ENCODE data around the gene MGAT4B. TPM values are rescaled to one million over a fixed set of nuclear protein-coding genes. Genes with fewer than 3 reads are reported as not detected.

MGAT4B gene
- polyA plus RNA-seq, 1 donor (not counting 4 experiments of a cell fraction or from before 2014, with no cell fraction given), result 69.8 TPM

DNA sequence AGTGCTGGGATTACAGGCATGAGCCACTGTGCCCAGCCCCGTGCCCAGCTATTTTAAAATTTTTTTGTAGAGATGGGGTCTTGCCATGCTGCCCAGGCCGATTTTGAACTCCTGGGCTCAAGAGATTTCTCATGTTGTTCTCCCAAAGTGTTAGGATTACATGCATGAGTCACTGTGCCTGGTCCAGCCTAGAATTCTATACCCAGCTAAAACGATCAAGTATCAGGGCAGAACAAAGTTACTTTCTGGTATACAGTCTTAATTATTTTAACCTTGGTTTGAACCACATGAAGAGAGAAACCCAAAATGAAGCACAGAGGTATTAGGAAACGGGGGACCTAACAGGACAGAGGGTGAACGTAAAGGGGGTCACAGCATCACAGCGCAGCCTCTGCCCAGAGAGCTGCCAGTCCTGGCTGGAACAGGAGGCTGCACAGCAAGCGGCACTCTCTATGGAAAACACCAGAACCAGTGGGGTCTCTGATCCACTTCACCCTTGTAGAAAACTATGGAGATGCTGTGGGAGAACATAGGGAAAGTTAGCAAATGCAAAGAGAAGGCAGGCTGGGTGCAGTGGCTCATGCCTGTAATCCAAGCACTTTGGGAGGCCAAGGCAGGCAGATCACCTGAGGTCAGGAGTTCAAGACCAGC, 24.3 kb upstream of the MGAT4B start:
- H3K27me3 ChIP-seq (ENCODE audit: control insufficient read depth, extremely low read depth, insufficient read depth, low read length), result no peaks in the 10 kb centered on the region
- H3K4me3 ChIP-seq (ENCODE audit: control insufficient read depth in 2 of 3, extremely low read depth in 1 of 3, insufficient read depth in 2 of 3, low read depth in 1 of 3, low read length in 3 of 3), result no peak overlapping the region
- H3K9me3 ChIP-seq (ENCODE audit: control insufficient read depth, low read depth, low read length), result no peaks in the 10 kb centered on the region
- H3K36me3 ChIP-seq (ENCODE audit: control insufficient read depth in 2 of 2, extremely low read depth in 1 of 2, insufficient read depth in 2 of 2, low read length in 2 of 2), result peaks cover 33 to 43% of the 10 kb centered on the region in 2 experiments
- H3K27ac ChIP-seq (ENCODE audit: control insufficient read depth, insufficient read depth, low read length), result no peak overlapping the region
- no peak for FAIRE-seq
- no peak overlapping the region for H3K9ac ChIP-seq (ENCODE audit: control insufficient read depth, extremely low read depth, insufficient read depth, low read length)
- no peaks in the 10 kb centered on the region for H3K4me1 ChIP-seq (ENCODE audit: control insufficient read depth, extremely low read depth, insufficient read depth, low read length)
- TF ChIP-seq, protein P1, sequence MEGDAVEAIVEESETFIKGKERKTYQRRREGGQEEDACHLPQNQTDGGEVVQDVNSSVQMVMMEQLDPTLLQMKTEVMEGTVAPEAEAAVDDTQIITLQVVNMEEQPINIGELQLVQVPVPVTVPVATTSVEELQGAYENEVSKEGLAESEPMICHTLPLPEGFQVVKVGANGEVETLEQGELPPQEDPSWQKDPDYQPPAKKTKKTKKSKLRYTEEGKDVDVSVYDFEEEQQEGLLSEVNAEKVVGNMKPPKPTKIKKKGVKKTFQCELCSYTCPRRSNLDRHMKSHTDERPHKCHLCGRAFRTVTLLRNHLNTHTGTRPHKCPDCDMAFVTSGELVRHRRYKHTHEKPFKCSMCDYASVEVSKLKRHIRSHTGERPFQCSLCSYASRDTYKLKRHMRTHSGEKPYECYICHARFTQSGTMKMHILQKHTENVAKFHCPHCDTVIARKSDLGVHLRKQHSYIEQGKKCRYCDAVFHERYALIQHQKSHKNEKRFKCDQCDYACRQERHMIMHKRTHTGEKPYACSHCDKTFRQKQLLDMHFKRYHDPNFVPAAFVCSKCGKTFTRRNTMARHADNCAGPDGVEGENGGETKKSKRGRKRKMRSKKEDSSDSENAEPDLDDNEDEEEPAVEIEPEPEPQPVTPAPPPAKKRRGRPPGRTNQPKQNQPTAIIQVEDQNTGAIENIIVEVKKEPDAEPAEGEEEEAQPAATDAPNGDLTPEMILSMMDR (optimal IDR thresholded peaks at IDR 0.05 in 1 of 3, IDR thresholded peaks at IDR 0.05 in 1 of 3, conservative IDR thresholded peaks at IDR 0.05 in 1 of 3; ENCODE audit: extremely low read depth in 1 of 3, insufficient read depth in 2 of 3, low read length in 3 of 3), result no peak
- no peak for TF ChIP-seq EZH2 (IDR thresholded peaks at IDR 0.05; ENCODE audit: low read length)
- H2AFZ ChIP-seq (ENCODE audit: control insufficient read depth, low read length), result no peak overlapping the region
- no peak for DNase-seq (ENCODE audit: low read depth, low spot score)
- peaks cover 3% of the 10 kb centered on the region for H3K9me1 ChIP-seq (ENCODE audit: control insufficient read depth, extremely low read depth, insufficient read depth, low read length)
- H4K20me1 ChIP-seq (ENCODE audit: control insufficient read depth, extremely low read depth, insufficient read depth, low read length), result no peaks in the 10 kb centered on the region
- no peaks in the 10 kb centered on the region for H3K79me2 ChIP-seq (ENCODE audit: control insufficient read depth, insufficient read depth, low read length)
- no peak overlapping the region for H3K4me2 ChIP-seq (ENCODE audit: control insufficient read depth, extremely low read depth, insufficient read depth, low read depth, low read length)
- dilution Hi-C loops (cut with MboI; ENCODE audit: extremely low pct_ligation_motif_present, low sequenced_read_pairs), result loop anchor here (25.0 kb wide), 1 partner anchor 94 kb away; the partner anchor contains the start of gene MAML1

DNA sequence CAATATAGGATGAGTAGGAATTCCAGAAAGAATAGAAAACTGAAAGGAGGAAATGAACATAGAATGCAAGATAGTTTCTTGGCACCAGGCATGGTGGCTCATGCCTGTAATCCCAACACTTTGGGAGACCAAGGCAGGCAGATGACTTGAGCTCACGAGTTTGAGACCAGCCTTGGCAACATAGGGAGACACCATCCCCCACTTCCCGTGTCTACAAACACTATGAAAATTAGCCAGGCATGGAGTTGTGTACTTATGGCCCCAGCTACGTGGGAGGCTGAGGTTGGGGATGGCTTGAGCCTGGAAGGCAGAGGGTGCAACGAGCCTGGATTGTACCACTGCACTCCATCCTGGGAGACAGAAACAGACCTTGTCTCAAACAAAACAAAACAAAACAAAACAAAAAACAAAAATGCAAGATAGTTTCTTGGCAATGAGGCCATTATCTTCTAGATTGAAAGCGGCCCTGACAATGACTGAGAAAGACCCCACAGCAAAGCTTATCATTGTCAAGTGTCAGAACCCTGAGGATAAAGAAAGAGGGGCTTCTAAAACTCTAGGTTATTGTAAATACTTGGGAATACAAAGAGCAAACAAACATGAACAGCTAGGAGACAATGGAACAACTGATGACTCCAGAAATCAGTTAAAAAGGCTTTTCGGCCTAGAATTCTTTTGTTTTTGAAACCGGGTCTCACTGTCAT, 23.2 kb upstream of the MGAT4B start:
- H2AFZ ChIP-seq (ENCODE audit: control insufficient read depth, low read length), result no peak overlapping the region
- no peaks in the 10 kb centered on the region for H3K9me3 ChIP-seq (ENCODE audit: control insufficient read depth, low read depth, low read length)
- H4K20me1 ChIP-seq (ENCODE audit: control insufficient read depth, extremely low read depth, insufficient read depth, low read length), result no peaks in the 10 kb centered on the region
- peaks cover 3% of the 10 kb centered on the region for H3K9me1 ChIP-seq (ENCODE audit: control insufficient read depth, extremely low read depth, insufficient read depth, low read length)
- no peak for DNase-seq (ENCODE audit: low read depth, low spot score)
- peaks cover 39 to 52% of the 10 kb centered on the region in 2 experiments for H3K36me3 ChIP-seq (ENCODE audit: control insufficient read depth in 2 of 2, extremely low read depth in 1 of 2, insufficient read depth in 2 of 2, low read length in 2 of 2)
- FAIRE-seq, result no peak
- no peak overlapping the region for H3K27ac ChIP-seq (ENCODE audit: control insufficient read depth, insufficient read depth, low read length)
- H3K27me3 ChIP-seq (ENCODE audit: control insufficient read depth, extremely low read depth, insufficient read depth, low read length), result no peaks in the 10 kb centered on the region
- no peak overlapping the region for H3K4me2 ChIP-seq (ENCODE audit: control insufficient read depth, extremely low read depth, insufficient read depth, low read depth, low read length)
- H3K79me2 ChIP-seq (ENCODE audit: control insufficient read depth, insufficient read depth, low read length), result no peaks in the 10 kb centered on the region
- H3K4me1 ChIP-seq (ENCODE audit: control insufficient read depth, extremely low read depth, insufficient read depth, low read length), result no peaks in the 10 kb centered on the region
- TF ChIP-seq EZH2 (IDR thresholded peaks at IDR 0.05; ENCODE audit: low read length), result no peak
- TF ChIP-seq, protein P1 (optimal IDR thresholded peaks at IDR 0.05 in 1 of 3, IDR thresholded peaks at IDR 0.05 in 1 of 3, conservative IDR thresholded peaks at IDR 0.05 in 1 of 3; ENCODE audit: extremely low read depth in 1 of 3, insufficient read depth in 2 of 3, low read length in 3 of 3), result no peak
- H3K4me3 ChIP-seq (ENCODE audit: control insufficient read depth in 2 of 3, extremely low read depth in 1 of 3, insufficient read depth in 2 of 3, low read depth in 1 of 3, low read length in 3 of 3), result no peak overlapping the region
- no peak overlapping the region for H3K9ac ChIP-seq (ENCODE audit: control insufficient read depth, extremely low read depth, insufficient read depth, low read length)
- dilution Hi-C loops (cut with MboI; ENCODE audit: extremely low pct_ligation_motif_present, low sequenced_read_pairs), result loop anchor here (25.0 kb wide), 1 partner anchor 93 kb away; the partner anchor contains the start of gene MAML1

All from keratinocyte (primary cell).